ENCODE data around the gene MAP1A.

DNA sequence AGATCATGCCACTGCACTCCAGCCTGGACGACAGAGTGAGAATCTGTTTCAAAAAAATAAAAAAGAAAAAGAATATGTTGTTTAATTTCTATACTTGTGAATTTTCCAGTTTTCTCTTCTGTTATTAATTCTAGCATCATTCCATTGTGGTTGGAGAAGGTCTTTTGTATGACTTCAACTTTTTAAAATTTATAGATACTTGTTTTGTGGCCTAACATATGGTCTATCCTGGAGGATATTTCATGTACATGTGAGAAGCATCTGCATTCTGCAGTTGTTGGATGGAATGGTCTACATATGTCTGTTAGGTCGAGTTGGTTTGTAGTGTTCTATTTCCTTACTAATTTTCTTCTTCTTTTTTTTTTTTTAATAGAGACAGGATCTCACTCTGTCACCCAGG lies 35.6 kb downstream of the MAP1A start:
- TF ChIP-seq, protein P1, sequence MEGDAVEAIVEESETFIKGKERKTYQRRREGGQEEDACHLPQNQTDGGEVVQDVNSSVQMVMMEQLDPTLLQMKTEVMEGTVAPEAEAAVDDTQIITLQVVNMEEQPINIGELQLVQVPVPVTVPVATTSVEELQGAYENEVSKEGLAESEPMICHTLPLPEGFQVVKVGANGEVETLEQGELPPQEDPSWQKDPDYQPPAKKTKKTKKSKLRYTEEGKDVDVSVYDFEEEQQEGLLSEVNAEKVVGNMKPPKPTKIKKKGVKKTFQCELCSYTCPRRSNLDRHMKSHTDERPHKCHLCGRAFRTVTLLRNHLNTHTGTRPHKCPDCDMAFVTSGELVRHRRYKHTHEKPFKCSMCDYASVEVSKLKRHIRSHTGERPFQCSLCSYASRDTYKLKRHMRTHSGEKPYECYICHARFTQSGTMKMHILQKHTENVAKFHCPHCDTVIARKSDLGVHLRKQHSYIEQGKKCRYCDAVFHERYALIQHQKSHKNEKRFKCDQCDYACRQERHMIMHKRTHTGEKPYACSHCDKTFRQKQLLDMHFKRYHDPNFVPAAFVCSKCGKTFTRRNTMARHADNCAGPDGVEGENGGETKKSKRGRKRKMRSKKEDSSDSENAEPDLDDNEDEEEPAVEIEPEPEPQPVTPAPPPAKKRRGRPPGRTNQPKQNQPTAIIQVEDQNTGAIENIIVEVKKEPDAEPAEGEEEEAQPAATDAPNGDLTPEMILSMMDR (conservative IDR thresholded peaks at IDR 0.05; ENCODE audit: low read depth in 2 of 2), result no peak
- no peak for TF ChIP-seq EZH2 (IDR thresholded peaks at IDR 0.05; ENCODE audit: low read depth, unreplicated experiment)
- no peak for TF ChIP-seq POLR2AphosphoS5 (IDR thresholded peaks at IDR 0.05; ENCODE audit: low read depth)
